H9 (cell line): ENCODE results near the gene DMXL2. TPM values are rescaled to one million over a fixed set of nuclear protein-coding genes. Genes with fewer than 3 reads are reported as not detected.

ENCODE experiments used
- DNase-seq: peaks from one replicate; pipeline ENCODE4 v3.0.0-alpha.2; 2017
- H2AFZ ChIP-seq: one replicate; pipeline ENCODE4 v1.6.1; 2013; ENCODE audit warnings: mild to moderate bottlenecking, low read length, control low read depth, moderate library complexity
- H2AK5ac ChIP-seq: 2 replicates; pipeline ENCODE4 v1.6.1; 2013; ENCODE audit warnings: low read length, control low read depth, mixed read lengths; ENCODE audit not compliant: insufficient read length
- H2BK120ac ChIP-seq: one replicate; pipeline ENCODE4 v1.6.1; 2013; ENCODE audit warnings: low read depth, mild to moderate bottlenecking, low read length, control low read depth, inconsistent platforms; ENCODE audit not compliant: poor library complexity, severe bottlenecking
- H2BK12ac ChIP-seq: 2 replicates; pipeline ENCODE4 v1.6.1; 2013; ENCODE audit warnings: low read length, control low read depth, mixed read lengths, low read depth; ENCODE audit not compliant: insufficient read length
- H2BK15ac ChIP-seq: 2 replicates; pipeline ENCODE4 v1.6.1; 2013; ENCODE audit warnings: low read depth, low read length, control low read depth
- H2BK20ac ChIP-seq: one replicate; pipeline ENCODE4 v1.6.1; 2013; ENCODE audit warnings: low read depth, mild to moderate bottlenecking, low read length, control low read depth, inconsistent platforms; ENCODE audit not compliant: poor library complexity, severe bottlenecking
- H2BK5ac ChIP-seq: 2 replicates; pipeline ENCODE4 v1.6.1; 2013; ENCODE audit warnings: low read length, control low read depth, mixed read lengths; ENCODE audit not compliant: insufficient read length
- H3K14ac ChIP-seq: 2 replicates; pipeline ENCODE4 v1.6.1; 2013; ENCODE audit warnings: low read length, control low read depth; ENCODE audit not compliant: insufficient read depth
- H3K18ac ChIP-seq: 2 replicates; pipeline ENCODE4 v1.6.1; 2013; ENCODE audit warnings: low read depth, mild to moderate bottlenecking, mixed read lengths, low read length, control low read depth; ENCODE audit not compliant: insufficient read length
- H3K23ac ChIP-seq: 2 replicates; pipeline ENCODE4 v1.6.1; 2013; ENCODE audit warnings: low read length, control low read depth, mixed read lengths, low read depth; ENCODE audit not compliant: insufficient read length
- H3K23me2 ChIP-seq: 2 replicates; pipeline ENCODE4 v1.6.1; 2013; ENCODE audit warnings: low read depth, mild to moderate bottlenecking, mixed read lengths, low read length, control low read depth; ENCODE audit not compliant: insufficient read length, poor library complexity, severe bottlenecking
- H3K27ac ChIP-seq: 2 replicates; pipeline ENCODE4 v1.5.1; 2013; ENCODE audit warnings: low read length, control low read depth, mixed read lengths, low read depth; ENCODE audit not compliant: insufficient read length
- H3K27me3 ChIP-seq: 2 replicates; pipeline ENCODE4 v1.6.1; 2013; ENCODE audit warnings: low read length, control low read depth, inconsistent platforms; ENCODE audit not compliant: insufficient read depth
- H3K4ac ChIP-seq: 2 replicates; pipeline ENCODE4 v1.6.1; 2013; ENCODE audit warnings: low read depth, mild to moderate bottlenecking, control low read depth, inconsistent platforms, low read length, moderate library complexity
- H3K4me1 ChIP-seq: 2 replicates; pipeline ENCODE4 v1.6.1; 2013; ENCODE audit warnings: low read length, control low read depth, inconsistent platforms; ENCODE audit not compliant: insufficient read depth
- H3K4me2 ChIP-seq: 2 replicates; pipeline ENCODE4 v1.6.1; 2013; ENCODE audit warnings: low read length, control low read depth, mixed read lengths; ENCODE audit not compliant: insufficient read length, insufficient read depth
- H3K56ac ChIP-seq: 2 replicates; pipeline ENCODE4 v1.6.1; 2013; ENCODE audit warnings: low read depth, mild to moderate bottlenecking, mixed read lengths, low read length, control low read depth; ENCODE audit not compliant: insufficient read length
- H3K79me1 ChIP-seq: 2 replicates; pipeline ENCODE4 v1.6.1; 2013; ENCODE audit warnings: low read depth, mild to moderate bottlenecking, moderate library complexity, low read length, control low read depth, inconsistent platforms; ENCODE audit not compliant: insufficient read depth, poor library complexity, severe bottlenecking
- H3K79me2 ChIP-seq: 2 replicates; pipeline ENCODE4 v1.6.1; 2013; ENCODE audit warnings: low read length, control low read depth, inconsistent platforms; ENCODE audit not compliant: insufficient read depth
- H3K9ac ChIP-seq: 2 replicates; pipeline ENCODE4 v1.6.1; 2013; ENCODE audit warnings: low read length, control low read depth, mixed read lengths; ENCODE audit not compliant: insufficient read length; ENCODE audit errors: extremely low read depth
- H3K9me3 ChIP-seq: one replicate; pipeline ENCODE4 v1.6.1; 2013; ENCODE audit warnings: low read depth, low read length, inconsistent platforms; ENCODE audit not compliant: control insufficient read depth
- H3T11ph ChIP-seq: one replicate; pipeline ENCODE4 v1.6.1; 2013; ENCODE audit warnings: mild to moderate bottlenecking, low read length, control low read depth, inconsistent platforms
- H4K20me1 ChIP-seq: one replicate; pipeline ENCODE4 v1.6.1; 2013; ENCODE audit not compliant: control insufficient read depth, insufficient read length, insufficient read depth
- H4K5ac ChIP-seq: 2 replicates; pipeline ENCODE4 v1.6.1; 2013; ENCODE audit warnings: low read depth, mild to moderate bottlenecking, mixed read lengths, low read length, control low read depth; ENCODE audit not compliant: insufficient read length
- H4K8ac ChIP-seq: replicated peaks from 2 replicates; pipeline ENCODE4 v1.6.1; 2013; ENCODE audit warnings: low read length, control low read depth, mixed read lengths, low read depth; ENCODE audit not compliant: insufficient read length
- H4K91ac ChIP-seq: 2 replicates; pipeline ENCODE4 v1.6.1; 2013; ENCODE audit warnings: low read depth, mild to moderate bottlenecking, moderate library complexity, mixed read lengths, low read length, control low read depth; ENCODE audit not compliant: insufficient read length
- H3K27ac Mint-ChIP-seq, 3 experiments: 2 replicates in 2 of 3; 3 replicates in 1 of 3; pipeline ENCODE4 v1.8.0; 2020 to 2021; ENCODE audit warnings: mixed read lengths in 3 of 3, mild to moderate bottlenecking in 1 of 3, moderate library complexity in 1 of 3
- H3K27me3 Mint-ChIP-seq: 2 replicates; pipeline ENCODE4 v1.8.0; 2021; ENCODE audit warnings: low read depth, mild to moderate bottlenecking, moderate library complexity, mixed read lengths
- H3K36me3 Mint-ChIP-seq, 3 experiments: 2 replicates in 2 of 3; 3 replicates in 1 of 3; pipeline ENCODE4 v1.8.0; 2020 to 2021; ENCODE audit warnings: low read depth in 3 of 3, mixed read lengths in 3 of 3; ENCODE audit not compliant: insufficient read depth in 1 of 3
- H3K4me1 Mint-ChIP-seq, 2 experiments: 2 replicates each; pipeline ENCODE4 v1.8.0; 2020; ENCODE audit warnings: mixed read lengths in 2 of 2
- H3K4me3 Mint-ChIP-seq, 2 experiments: 2 replicates in 1 of 2; 3 replicates in 1 of 2; pipeline ENCODE4 v1.8.0; 2020 to 2021; ENCODE audit warnings: mild to moderate bottlenecking in 2 of 2, mixed read lengths in 2 of 2, moderate library complexity in 1 of 2
- H3K9me3 Mint-ChIP-seq, 2 experiments: 2 replicates in 1 of 2; 3 replicates in 1 of 2; pipeline ENCODE4 v1.8.0; 2020; ENCODE audit warnings: mild to moderate bottlenecking in 2 of 2, mixed read lengths in 2 of 2, moderate library complexity in 1 of 2
- WGBS: extraction: QIAGEN DNeasy Blood & Tissue Kit; methylation state at CpG from one replicate; pipeline ENCODE4 v1.1.7; 2013; ENCODE audit warnings: missing lambda C conversion rate, low lambda C conversion rate, mixed read lengths; ENCODE audit not compliant: insufficient read length; ENCODE audit errors: extremely low coverage; 5-methylcytosine and 5-hydroxymethylcytosine counted together
- total RNA-seq: library from RNA; stranded (reverse); gene quantifications from 2 replicates; pipeline ENCODE4 v1.2.1, GENCODE V29; 2021
- TF ChIP-seq, protein P1 (sequence below): fragments of 200-600 bp; sonication (generic); conservative IDR thresholded peaks from 3 replicates; pipeline ENCODE4 v1.8.0; 2021; ENCODE audit warnings: antibody characterized with exemption, mild to moderate bottlenecking

DMXL2 gene
- total RNA-seq, 1 experiment from 2014 or later: 13.9 TPM

- H2BK5ac ChIP-seq: no peak overlapping the region
- H3K4me1 ChIP-seq: no peaks in the 10 kb centered on the region; the same call in 1 of the 2 replicates
- H3K4me1 Mint-ChIP-seq: peaks cover 15 to 17% of the 10 kb centered on the region in 2 experiments
- H3K27ac ChIP-seq: no peak overlapping the region
- H3K9me3 ChIP-seq: no peaks in the 10 kb centered on the region
- H3K36me3 Mint-ChIP-seq: no peaks in the 10 kb centered on the region
- no peak overlapping the region for H2AFZ ChIP-seq
- no peak overlapping the region for H3K56ac ChIP-seq
- no peak overlapping the region for H3K18ac ChIP-seq
- no peak overlapping the region for H2BK12ac ChIP-seq
- no peak overlapping the region for H3K23ac ChIP-seq
- H2BK20ac ChIP-seq: no peak overlapping the region
- no peak overlapping the region for H3K4ac ChIP-seq
- H3K79me1 ChIP-seq: no peaks in the 10 kb centered on the region
- no peaks in the 10 kb centered on the region for H3K79me2 ChIP-seq
- H3K27me3 Mint-ChIP-seq: peaks cover 12% of the 10 kb centered on the region
- no CpG with 5 or more reads among the region's 9 CpGs for WGBS
- H2BK15ac ChIP-seq: no peak overlapping the region; the same call in 1 of the 2 replicates
- no peaks in the 10 kb centered on the region for H3K9me3 Mint-ChIP-seq
- no peak overlapping the region for H4K5ac ChIP-seq
- H3K23me2 ChIP-seq: no peaks in the 10 kb centered on the region
- no peak overlapping the region for H3T11ph ChIP-seq
- no peak overlapping the region for H4K8ac ChIP-seq
- H3K4me2 ChIP-seq: no peak overlapping the region
- H4K20me1 ChIP-seq: no peaks in the 10 kb centered on the region
- no peak overlapping the region; a peak in 1 of 5 replicates for H3K4me3 Mint-ChIP-seq
- H4K91ac ChIP-seq: no peak overlapping the region
- H2BK120ac ChIP-seq: no peak overlapping the region
- H3K14ac ChIP-seq: no peak overlapping the region
- no peak for DNase-seq
- TF ChIP-seq, protein P1, sequence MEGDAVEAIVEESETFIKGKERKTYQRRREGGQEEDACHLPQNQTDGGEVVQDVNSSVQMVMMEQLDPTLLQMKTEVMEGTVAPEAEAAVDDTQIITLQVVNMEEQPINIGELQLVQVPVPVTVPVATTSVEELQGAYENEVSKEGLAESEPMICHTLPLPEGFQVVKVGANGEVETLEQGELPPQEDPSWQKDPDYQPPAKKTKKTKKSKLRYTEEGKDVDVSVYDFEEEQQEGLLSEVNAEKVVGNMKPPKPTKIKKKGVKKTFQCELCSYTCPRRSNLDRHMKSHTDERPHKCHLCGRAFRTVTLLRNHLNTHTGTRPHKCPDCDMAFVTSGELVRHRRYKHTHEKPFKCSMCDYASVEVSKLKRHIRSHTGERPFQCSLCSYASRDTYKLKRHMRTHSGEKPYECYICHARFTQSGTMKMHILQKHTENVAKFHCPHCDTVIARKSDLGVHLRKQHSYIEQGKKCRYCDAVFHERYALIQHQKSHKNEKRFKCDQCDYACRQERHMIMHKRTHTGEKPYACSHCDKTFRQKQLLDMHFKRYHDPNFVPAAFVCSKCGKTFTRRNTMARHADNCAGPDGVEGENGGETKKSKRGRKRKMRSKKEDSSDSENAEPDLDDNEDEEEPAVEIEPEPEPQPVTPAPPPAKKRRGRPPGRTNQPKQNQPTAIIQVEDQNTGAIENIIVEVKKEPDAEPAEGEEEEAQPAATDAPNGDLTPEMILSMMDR: no peak
- H2AK5ac ChIP-seq: no peak overlapping the region
- H3K27me3 ChIP-seq: no peaks in the 10 kb centered on the region
- no peak overlapping the region for H3K9ac ChIP-seq
- H3K27ac Mint-ChIP-seq: no peak overlapping the region
Measured at GRCh38 chr15:51672155-51672687, 49.6 kb upstream of the DMXL2 start.
